GM18505 (cell line): ENCODE data around the gene CAMTA1.

Experiments used
- ATAC-seq: cut with Tn5 transposase; IDR thresholded peaks from one replicate; pipeline ENCODE4 v1.9.1; 2021; ENCODE audit not compliant: unreplicated experiment
- POLR2A ChIP-seq: IDR thresholded peaks from 4 replicates; pipeline ENCODE4 v1.6.1; 2011; ENCODE audit warnings: borderline replicate concordance; ENCODE audit not compliant: insufficient read depth, insufficient read length; ENCODE audit errors: extremely low read depth

CAMTA1 gene

GRCh38 chr1:7506454-7507284 lies 721.4 kb downstream of the CAMTA1 start:
- no peak for ATAC-seq
- TF ChIP-seq POLR2A, result no peak

- ATAC-seq, result no peak
- TF ChIP-seq POLR2A, result no peak
Observed at GRCh38 chr1:7507285-7508019, 722.2 kb downstream of the CAMTA1 start.

GRCh38 chr1:7508052-7508933 lies 723.0 kb downstream of the CAMTA1 start:
- no peak for ATAC-seq
- TF ChIP-seq POLR2A, result no peak

GRCh38 chr1:7508934-7509519 lies 723.8 kb downstream of the CAMTA1 start:
- TF ChIP-seq POLR2A, result no peak
- ATAC-seq, result no peak

GRCh38 chr1:7509598-7509997 lies 724.3 kb downstream of the CAMTA1 start:
- no peak for ATAC-seq
- no peak for TF ChIP-seq POLR2A

- no peak for TF ChIP-seq POLR2A
- ATAC-seq, result no peak
Observed at GRCh38 chr1:7510389-7510931, 725.2 kb downstream of the CAMTA1 start.

GRCh38 chr1:7511381-7511780 lies 726.1 kb downstream of the CAMTA1 start:
- no peak for TF ChIP-seq POLR2A
- no peak for ATAC-seq

- TF ChIP-seq POLR2A, result no peak
- ATAC-seq, result no peak
Observed at GRCh38 chr1:7513081-7513480, 727.8 kb downstream of the CAMTA1 start.

GRCh38 chr1:7515175-7515574 lies 729.9 kb downstream of the CAMTA1 start:
- no peak for TF ChIP-seq POLR2A
- ATAC-seq, result no peak

GRCh38 chr1:7515904-7516303 lies 730.6 kb downstream of the CAMTA1 start:
- ATAC-seq, result no peak
- TF ChIP-seq POLR2A, result no peak

- TF ChIP-seq POLR2A, result no peak
- ATAC-seq, result no peak
Observed at GRCh38 chr1:7516341-7516740, 731.1 kb downstream of the CAMTA1 start.

GRCh38 chr1:7516929-7517328 lies 731.7 kb downstream of the CAMTA1 start:
- TF ChIP-seq POLR2A, result no peak

More at GRCh38 chr1:7516929-7517328, 731.7 kb downstream of the CAMTA1 start:
- ATAC-seq, result no peak
